ENCODE measurements around the gene SPATA2L.
A peak's percentile ranks its signal among the peaks of the same experiment; 100 is the strongest.

Gene SPATA2L
- long read RNA-seq, transcript SPATA2L-201 (3 exons, 2,335 nt): major isoform, 15 of 21 reads
- long read RNA-seq, transcript SPATA2L-203 (3 exons, 692 nt): minor isoform, 5 of 21 reads
- long read RNA-seq, partial matches to known transcripts: 1 of 21 reads
- long read RNA-seq, other reads (novel, unspliced or antisense): 0 of 21 reads

- Histone ChIP-seq H3K27ac (replicated peaks) (no peak within 1 kb of the TSS; the same call in 1 of the 2 replicates), H3K4me3 (replicated peaks; ENCODE audit: insufficient read depth, low read length) (peak within 1 kb of the TSS; percentile 55), H3K27me3 (ENCODE audit: insufficient read depth, poor library complexity, severe bottlenecking) (no peaks in the 10 kb centered on the region)
- DNase-seq (ENCODE audit: low read depth in 1 of 2, low spot score in 1 of 2): peak; percentile 59 to 87
- TF ChIP-seq POLR2AphosphoS5 (IDR thresholded peaks at IDR 0.05; ENCODE audit: low read depth) (no peak), SPI1 (IDR thresholded peaks at IDR 0.05; ENCODE audit: borderline replicate concordance, low read depth) (no peak), REST (IDR thresholded peaks at IDR 0.05; ENCODE audit: insufficient replicate concordance, low read depth) (no peak)
- TF ChIP-seq, protein P1, sequence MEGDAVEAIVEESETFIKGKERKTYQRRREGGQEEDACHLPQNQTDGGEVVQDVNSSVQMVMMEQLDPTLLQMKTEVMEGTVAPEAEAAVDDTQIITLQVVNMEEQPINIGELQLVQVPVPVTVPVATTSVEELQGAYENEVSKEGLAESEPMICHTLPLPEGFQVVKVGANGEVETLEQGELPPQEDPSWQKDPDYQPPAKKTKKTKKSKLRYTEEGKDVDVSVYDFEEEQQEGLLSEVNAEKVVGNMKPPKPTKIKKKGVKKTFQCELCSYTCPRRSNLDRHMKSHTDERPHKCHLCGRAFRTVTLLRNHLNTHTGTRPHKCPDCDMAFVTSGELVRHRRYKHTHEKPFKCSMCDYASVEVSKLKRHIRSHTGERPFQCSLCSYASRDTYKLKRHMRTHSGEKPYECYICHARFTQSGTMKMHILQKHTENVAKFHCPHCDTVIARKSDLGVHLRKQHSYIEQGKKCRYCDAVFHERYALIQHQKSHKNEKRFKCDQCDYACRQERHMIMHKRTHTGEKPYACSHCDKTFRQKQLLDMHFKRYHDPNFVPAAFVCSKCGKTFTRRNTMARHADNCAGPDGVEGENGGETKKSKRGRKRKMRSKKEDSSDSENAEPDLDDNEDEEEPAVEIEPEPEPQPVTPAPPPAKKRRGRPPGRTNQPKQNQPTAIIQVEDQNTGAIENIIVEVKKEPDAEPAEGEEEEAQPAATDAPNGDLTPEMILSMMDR (IDR thresholded peaks at IDR 0.05; ENCODE audit: insufficient read depth, low read length): no peak
Measured at GRCh38 chr16:89701425-89702406, at the start of gene SPATA2L. SPATA2L (minus strand) TSS chr16:89701705; CDS start chr16:89701232, 473 bp downstream.

- DNase-seq (ENCODE audit: low read depth in 1 of 2, low spot score in 1 of 2): peak in 1 of 2 experiments; percentile 73
- no peaks in the 10 kb centered on the region for H3K27me3 ChIP-seq (ENCODE audit: insufficient read depth, poor library complexity, severe bottlenecking)
Measured at GRCh38 chr16:89749637-89750036, 48.1 kb upstream of the SPATA2L start.

More at GRCh38 chr16:89749637-89750036, 48.1 kb upstream of the SPATA2L start:
- Histone ChIP-seq H3K4me3 (replicated peaks; ENCODE audit: insufficient read depth, low read length) (no peak overlapping the region), H3K27ac (replicated peaks) (no peak overlapping the region)
- no peak for TF ChIP-seq REST (IDR thresholded peaks at IDR 0.05; ENCODE audit: insufficient replicate concordance, low read depth)
- no peak for TF ChIP-seq POLR2AphosphoS5 (IDR thresholded peaks at IDR 0.05; ENCODE audit: low read depth)
- TF ChIP-seq GABPA (IDR thresholded peaks at IDR 0.05; ENCODE audit: low read depth): no peak
- peak; percentile 93 for TF ChIP-seq SPI1 (IDR thresholded peaks at IDR 0.05; ENCODE audit: borderline replicate concordance, low read depth)
- TF ChIP-seq, protein P1 (IDR thresholded peaks at IDR 0.05; ENCODE audit: insufficient read depth, low read length): no peak

Data from HL-60 (cell line).